GM23248 (cell line): Measurements from ENCODE around the gene ZEB2.

Source experiments
- EZH2 ChIP-seq: fragments of 200-600 bp; sonication (generic); IDR thresholded peaks from 2 replicates; pipeline ENCODE4 v1.6.1; 2018; ENCODE audit warnings: antibody characterized with exemption, mild to moderate bottlenecking; ENCODE audit not compliant: insufficient read depth, poor library complexity, severe bottlenecking
- EZH2phosphoT487 ChIP-seq: fragments of 200-600 bp; sonication (generic); IDR thresholded peaks from 2 replicates; pipeline ENCODE4 v1.6.1; 2018; ENCODE audit warnings: antibody characterized with exemption, moderate library complexity, mild to moderate bottlenecking, low read depth; ENCODE audit not compliant: insufficient read depth

DNA sequence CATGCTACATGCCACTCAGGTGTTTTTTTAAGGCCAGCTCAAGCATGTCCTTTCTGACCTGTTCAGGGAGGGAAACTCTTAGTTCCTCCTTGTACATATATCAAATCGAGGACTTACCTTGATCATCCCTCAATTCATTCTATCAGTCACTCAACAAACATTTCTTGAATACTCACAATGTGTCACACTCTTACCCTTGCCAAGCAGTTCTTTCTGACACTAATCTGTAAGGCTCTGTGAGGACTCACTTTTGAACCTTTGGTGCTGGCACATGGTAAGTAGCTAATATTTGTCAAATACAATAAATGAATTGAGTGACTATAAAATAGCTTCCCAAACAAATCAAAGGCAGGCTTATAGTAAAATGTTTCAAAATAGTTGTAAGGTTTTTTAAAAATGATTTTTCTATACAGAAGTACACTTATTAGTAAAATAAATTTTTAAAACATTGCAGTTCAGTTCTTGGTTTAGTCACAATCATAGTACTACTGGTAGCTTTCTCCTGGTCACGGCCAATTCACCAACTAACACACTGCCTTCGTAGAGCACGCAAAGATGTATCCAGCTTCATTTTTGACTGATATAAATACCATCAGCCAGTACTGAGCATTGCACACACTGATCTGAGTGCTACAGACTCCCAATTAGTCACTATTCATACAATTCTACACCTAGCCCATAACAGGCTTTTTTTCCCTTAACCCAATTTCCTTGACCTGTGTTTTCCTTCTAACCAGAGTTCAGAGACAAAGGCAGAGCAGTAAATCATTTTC is 50.9 kb downstream of the ZEB2 start:
- TF ChIP-seq EZH2 (no peak), EZH2phosphoT487 (no peak)
